ENCODE results near the gene UBC.

Gene UBC

GRCh38 chr12:124877423-124877822 lies 37.0 kb downstream of the UBC start:
- H3K4me1 ChIP-seq (ENCODE audit: insufficient read depth, low read length), result no peaks in the 10 kb centered on the region
- H3K27me3 ChIP-seq (ENCODE audit: insufficient read depth, low read length), result no peaks in the 10 kb centered on the region
- no peaks in the 10 kb centered on the region for H3K36me3 ChIP-seq (ENCODE audit: insufficient read depth, low read length)
- H3K9ac ChIP-seq (ENCODE audit: low read depth, low read length), result no peak overlapping the region
- no peak overlapping the region for H3K4me3 ChIP-seq (ENCODE audit: low read length)
- no peak overlapping the region for H3K27ac ChIP-seq (ENCODE audit: low read depth, low read length)
- 89% methylated on average over 3 of the region's 3 CpGs for WGBS
- H3K9me3 ChIP-seq (ENCODE audit: insufficient read depth, low read depth, low read length), result no peaks in the 10 kb centered on the region

- 92% methylated on average over 2 of the region's 2 CpGs for WGBS
- H3K4me3 ChIP-seq (ENCODE audit: low read length), result no peak overlapping the region
- H3K27ac ChIP-seq (ENCODE audit: low read depth, low read length), result no peak overlapping the region
- no peaks in the 10 kb centered on the region for H3K27me3 ChIP-seq (ENCODE audit: insufficient read depth, low read length)
- H3K9me3 ChIP-seq (ENCODE audit: insufficient read depth, low read depth, low read length), result no peaks in the 10 kb centered on the region
- H3K4me1 ChIP-seq (ENCODE audit: insufficient read depth, low read length), result no peaks in the 10 kb centered on the region
- H3K36me3 ChIP-seq (ENCODE audit: insufficient read depth, low read length), result no peaks in the 10 kb centered on the region
- no peak overlapping the region for H3K9ac ChIP-seq (ENCODE audit: low read depth, low read length)
Observed at GRCh38 chr12:124876171-124876570, 38.3 kb downstream of the UBC start.

GRCh38 chr12:124875803-124876132 lies 38.7 kb downstream of the UBC start:
- no peaks in the 10 kb centered on the region for H3K4me1 ChIP-seq (ENCODE audit: insufficient read depth, low read length)
- H3K27me3 ChIP-seq (ENCODE audit: insufficient read depth, low read length), result no peaks in the 10 kb centered on the region
- H3K4me3 ChIP-seq (ENCODE audit: low read length), result no peak overlapping the region
- no peaks in the 10 kb centered on the region for H3K36me3 ChIP-seq (ENCODE audit: insufficient read depth, low read length)
- H3K27ac ChIP-seq (ENCODE audit: low read depth, low read length), result no peak overlapping the region
- H3K9ac ChIP-seq (ENCODE audit: low read depth, low read length), result no peak overlapping the region
- no peaks in the 10 kb centered on the region for H3K9me3 ChIP-seq (ENCODE audit: insufficient read depth, low read depth, low read length)
- WGBS, result 100% methylated on average over 2 of the region's 2 CpGs

- Histone ChIP-seq H3K4me3 (ENCODE audit: low read length) (no peak overlapping the region), H3K4me1 (ENCODE audit: insufficient read depth, low read length) (no peaks in the 10 kb centered on the region), H3K9ac (ENCODE audit: low read depth, low read length) (no peak overlapping the region), H3K27me3 (ENCODE audit: insufficient read depth, low read length) (no peaks in the 10 kb centered on the region), H3K9me3 (ENCODE audit: insufficient read depth, low read depth, low read length) (no peaks in the 10 kb centered on the region), H3K36me3 (ENCODE audit: insufficient read depth, low read length) (no peaks in the 10 kb centered on the region), H3K27ac (ENCODE audit: low read depth, low read length) (no peak overlapping the region)
- WGBS, result 83% methylated on average over 14 of the region's 14 CpGs
Observed at GRCh38 chr12:124874988-124875802, 39.3 kb downstream of the UBC start.

GRCh38 chr12:124874188-124874587 lies 40.3 kb downstream of the UBC start:
- Histone ChIP-seq H3K4me1 (ENCODE audit: insufficient read depth, low read length) (no peaks in the 10 kb centered on the region; the same call in 1 of the 2 replicates), H3K27ac (ENCODE audit: low read depth, low read length) (no peak overlapping the region), H3K9ac (ENCODE audit: low read depth, low read length) (no peak overlapping the region), H3K4me3 (ENCODE audit: low read length) (no peak overlapping the region), H3K36me3 (ENCODE audit: insufficient read depth, low read length) (no peaks in the 10 kb centered on the region), H3K27me3 (ENCODE audit: insufficient read depth, low read length) (no peaks in the 10 kb centered on the region), H3K9me3 (ENCODE audit: insufficient read depth, low read depth, low read length) (no peaks in the 10 kb centered on the region)
- WGBS, result 89% methylated on average over 3 of the region's 4 CpGs

- 85% methylated on average over 11 of the region's 11 CpGs for WGBS
- Histone ChIP-seq H3K27ac (ENCODE audit: low read depth, low read length) (no peak overlapping the region), H3K9me3 (ENCODE audit: insufficient read depth, low read depth, low read length) (no peaks in the 10 kb centered on the region), H3K27me3 (ENCODE audit: insufficient read depth, low read length) (no peaks in the 10 kb centered on the region), H3K9ac (ENCODE audit: low read depth, low read length) (no peak overlapping the region), H3K4me1 (ENCODE audit: insufficient read depth, low read length) (no peaks in the 10 kb centered on the region; the same call in 1 of the 2 replicates), H3K36me3 (ENCODE audit: insufficient read depth, low read length) (no peaks in the 10 kb centered on the region), H3K4me3 (ENCODE audit: low read length) (no peak overlapping the region)
Observed at GRCh38 chr12:124872068-124872719, 42.3 kb downstream of the UBC start.

- 83% methylated on average over 4 of the region's 4 CpGs for WGBS
- H3K27me3 ChIP-seq (ENCODE audit: insufficient read depth, low read length), result no peaks in the 10 kb centered on the region
- H3K9me3 ChIP-seq (ENCODE audit: insufficient read depth, low read depth, low read length), result no peaks in the 10 kb centered on the region
- no peaks in the 10 kb centered on the region for H3K36me3 ChIP-seq (ENCODE audit: insufficient read depth, low read length)
- no peak overlapping the region for H3K4me3 ChIP-seq (ENCODE audit: low read length)
- H3K4me1 ChIP-seq (ENCODE audit: insufficient read depth, low read length), result no peaks in the 10 kb centered on the region; the same call in 1 of the 2 replicates
- no peak overlapping the region for H3K27ac ChIP-seq (ENCODE audit: low read depth, low read length)
- H3K9ac ChIP-seq (ENCODE audit: low read depth, low read length), result no peak overlapping the region
Observed at GRCh38 chr12:124871297-124871696, 43.2 kb downstream of the UBC start.

- H3K27ac ChIP-seq (ENCODE audit: low read depth, low read length), result no peak overlapping the region
- H3K4me3 ChIP-seq (ENCODE audit: low read length), result no peak overlapping the region
- no peak overlapping the region for H3K9ac ChIP-seq (ENCODE audit: low read depth, low read length)
- no peaks in the 10 kb centered on the region for H3K36me3 ChIP-seq (ENCODE audit: insufficient read depth, low read length)
- WGBS, result 95% methylated on average over 4 of the region's 4 CpGs
- H3K27me3 ChIP-seq (ENCODE audit: insufficient read depth, low read length), result no peaks in the 10 kb centered on the region
- H3K9me3 ChIP-seq (ENCODE audit: insufficient read depth, low read depth, low read length), result no peaks in the 10 kb centered on the region
- H3K4me1 ChIP-seq (ENCODE audit: insufficient read depth, low read length), result no peaks in the 10 kb centered on the region; the same call in 1 of the 2 replicates
Observed at GRCh38 chr12:124870515-124870914, 43.9 kb downstream of the UBC start.

GRCh38 chr12:124869059-124869665 lies 45.3 kb downstream of the UBC start:
- Histone ChIP-seq H3K9me3 (ENCODE audit: insufficient read depth, low read depth, low read length) (no peaks in the 10 kb centered on the region), H3K27ac (ENCODE audit: low read depth, low read length) (no peak overlapping the region), H3K36me3 (ENCODE audit: insufficient read depth, low read length) (no peaks in the 10 kb centered on the region), H3K27me3 (ENCODE audit: insufficient read depth, low read length) (no peaks in the 10 kb centered on the region), H3K4me1 (ENCODE audit: insufficient read depth, low read length) (peaks cover 2% of the 10 kb centered on the region), H3K9ac (ENCODE audit: low read depth, low read length) (no peak overlapping the region), H3K4me3 (ENCODE audit: low read length) (no peak overlapping the region)
- 62% methylated on average over 17 of the region's 17 CpGs for WGBS

- Histone ChIP-seq H3K27me3 (ENCODE audit: insufficient read depth, low read length) (peaks cover 2% of the 10 kb centered on the region; the same call in 1 of the 2 replicates), H3K4me1 (ENCODE audit: insufficient read depth, low read length) (peaks cover 4% of the 10 kb centered on the region), H3K36me3 (ENCODE audit: insufficient read depth, low read length) (no peaks in the 10 kb centered on the region), H3K4me3 (ENCODE audit: low read length) (no peak overlapping the region), H3K27ac (ENCODE audit: low read depth, low read length) (no peak overlapping the region), H3K9ac (ENCODE audit: low read depth, low read length) (no peak overlapping the region), H3K9me3 (ENCODE audit: insufficient read depth, low read depth, low read length) (no peaks in the 10 kb centered on the region)
- WGBS, result 83% methylated on average over 11 of the region's 11 CpGs
Observed at GRCh38 chr12:124868252-124869058, 46.0 kb downstream of the UBC start.

Data from HUES64 (cell line).